BLaER1 (cell line): ENCODE measurements around the gene ZNF316.

Source experiments
- H3K27ac ChIP-seq: shearing (Covaris generic); formaldehyde crosslinking; 2 replicates; pipeline ENCODE4 v1.8.1; 2022
- H3K27me3 ChIP-seq: shearing (Covaris generic); formaldehyde crosslinking; 2 replicates; pipeline ENCODE4 v1.8.1; 2022
- H3K36me3 ChIP-seq: shearing (Covaris generic); formaldehyde crosslinking; 2 replicates; pipeline ENCODE4 v1.8.1; 2022
- H3K4me1 ChIP-seq: shearing (Covaris generic); formaldehyde crosslinking; 2 replicates; pipeline ENCODE4 v1.8.1; 2022
- H3K4me2 ChIP-seq: shearing (Covaris generic); formaldehyde crosslinking; 2 replicates; pipeline ENCODE4 v1.8.1; 2022
- H3K4me3 ChIP-seq: shearing (Covaris generic); formaldehyde crosslinking; 2 replicates; pipeline ENCODE4 v1.8.1; 2022
- H3K9ac ChIP-seq: shearing (Covaris generic); formaldehyde crosslinking; 2 replicates; pipeline ENCODE4 v1.8.1; 2022
- H3K9me3 ChIP-seq: shearing (Covaris generic); formaldehyde crosslinking; 2 replicates; pipeline ENCODE4 v1.8.1; 2022
- H4K20me1 ChIP-seq: shearing (Covaris generic); formaldehyde crosslinking; 2 replicates; pipeline ENCODE4 v1.8.1; 2022
- Cebpa-rat ChIP-seq: shearing (Covaris generic); IDR thresholded peaks from 2 replicates; pipeline ENCODE4 v1.8.1; 2022

The ZNF316 gene

DNA sequence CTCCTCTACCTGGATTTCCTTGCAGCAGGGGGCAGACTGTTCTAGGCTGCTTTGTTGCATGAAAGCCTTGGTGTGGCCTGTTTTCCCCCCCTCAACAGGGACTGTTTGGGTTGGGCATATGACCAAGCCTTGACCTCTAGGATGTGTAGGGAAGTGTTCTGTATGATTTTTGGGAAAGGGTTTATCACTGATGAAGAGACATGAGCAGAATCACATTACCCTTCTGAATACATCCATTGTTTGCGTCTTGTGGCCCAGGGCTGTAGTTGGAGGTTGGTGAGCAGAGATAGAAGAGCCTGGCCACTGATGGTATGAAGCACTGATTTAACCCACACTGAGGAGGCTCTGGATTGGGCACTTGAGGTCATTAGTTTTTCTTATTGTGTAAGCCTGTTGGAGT, 43.0 kb downstream of the ZNF316 start:
- Histone ChIP-seq H4K20me1 (no peaks in the 10 kb centered on the region), H3K4me1 (no peaks in the 10 kb centered on the region), H3K36me3 (peaks cover 34% of the 10 kb centered on the region), H3K4me2 (no peak overlapping the region), H3K9me3 (peaks cover 100% of the 10 kb centered on the region), H3K4me3 (no peak overlapping the region), H3K9ac (no peak overlapping the region), H3K27ac (no peak overlapping the region), H3K27me3 (no peaks in the 10 kb centered on the region)
- no peak for TF ChIP-seq Cebpa-rat

GRCh38 chr7:6691103-6691502, 54.0 kb downstream of the ZNF316 start:
- peak overlapping the region; percentile 48 for H3K4me3 ChIP-seq
- H3K4me1 ChIP-seq = no peaks in the 10 kb centered on the region
- H3K9me3 ChIP-seq = peaks cover 100% of the 10 kb centered on the region
- no peaks in the 10 kb centered on the region for H4K20me1 ChIP-seq
- H3K9ac ChIP-seq = no peak overlapping the region
- H3K27ac ChIP-seq = no peak overlapping the region
- TF ChIP-seq Cebpa-rat = no peak
- H3K27me3 ChIP-seq = no peaks in the 10 kb centered on the region
- H3K36me3 ChIP-seq = peaks cover 100% of the 10 kb centered on the region
- no peak overlapping the region for H3K4me2 ChIP-seq

DNA sequence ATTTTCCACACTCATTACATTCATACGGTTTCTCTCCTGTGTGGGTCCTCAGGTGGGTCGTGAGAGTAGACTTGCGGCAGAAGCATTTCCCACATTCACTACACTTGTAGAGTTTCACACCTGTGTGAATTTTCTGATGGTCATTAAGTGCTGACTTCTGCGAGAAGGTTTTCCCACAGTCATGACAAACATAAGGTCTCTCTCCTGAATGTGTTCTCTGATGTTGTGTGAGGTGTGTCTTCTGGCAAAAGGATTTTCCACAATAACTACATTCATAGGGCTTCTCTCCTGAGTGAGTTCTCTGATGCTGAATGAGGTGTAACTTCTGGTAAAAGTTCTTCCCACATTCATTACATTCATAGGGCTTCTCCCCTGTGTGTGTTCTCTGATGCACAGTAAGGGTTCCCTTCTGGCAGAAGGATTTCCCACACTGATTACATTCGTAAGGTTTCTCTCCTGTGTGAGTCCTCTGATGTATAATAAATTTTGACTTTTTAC, 54.5 kb downstream of the ZNF316 start:
- TF ChIP-seq Cebpa-rat = no peak
- H3K36me3 ChIP-seq = peaks cover 100% of the 10 kb centered on the region
- H3K9ac ChIP-seq = no peak overlapping the region
- no peak overlapping the region for H3K27ac ChIP-seq
- H3K4me2 ChIP-seq = no peak overlapping the region
- no peaks in the 10 kb centered on the region for H3K4me1 ChIP-seq
- H3K9me3 ChIP-seq = peaks cover 100% of the 10 kb centered on the region
- H4K20me1 ChIP-seq = no peaks in the 10 kb centered on the region
- H3K27me3 ChIP-seq = no peaks in the 10 kb centered on the region
- H3K4me3 ChIP-seq = peak overlapping the region; percentile 48

- no peak for TF ChIP-seq Cebpa-rat
- peaks cover 45% of the 10 kb centered on the region for H4K20me1 ChIP-seq
- H3K27me3 ChIP-seq = no peaks in the 10 kb centered on the region
- peaks cover 25% of the 10 kb centered on the region for H3K4me1 ChIP-seq
- 0 out of 2 replicates have a peak overlapping the region, but pooled peaks have one; percentile 34 for H3K4me2 ChIP-seq
- H3K4me3 ChIP-seq = peak overlapping the region; percentile 39; the same call in 1 of the 2 replicates
- no peak overlapping the region for H3K27ac ChIP-seq
- H3K9me3 ChIP-seq = peaks cover 94% of the 10 kb centered on the region
- peaks cover 94% of the 10 kb centered on the region for H3K36me3 ChIP-seq
- H3K9ac ChIP-seq = no peak overlapping the region
These were observed 63.7 kb downstream of the ZNF316 start for GRCh38 chr7:6700793-6701192.

- Histone ChIP-seq H3K9me3 (peaks cover 84% of the 10 kb centered on the region), H3K9ac (no peak overlapping the region), H4K20me1 (peaks cover 52% of the 10 kb centered on the region), H3K4me3 (peak overlapping the region; percentile 39; the same call in 1 of the 2 replicates), H3K27me3 (no peaks in the 10 kb centered on the region), H3K36me3 (peaks cover 83% of the 10 kb centered on the region), H3K4me1 (peaks cover 25% of the 10 kb centered on the region), H3K4me2 (0 out of 2 replicates have a peak overlapping the region, but pooled peaks have one; percentile 34), H3K27ac (no peak overlapping the region)
- no peak for TF ChIP-seq Cebpa-rat
These were observed 64.7 kb downstream of the ZNF316 start for GRCh38 chr7:6701860-6702259.
